PC-9 (cell line): ENCODE data around the gene SNRPD2. TPM values are rescaled to one million over a fixed set of nuclear protein-coding genes. Genes with fewer than 3 reads are reported as not detected.
A peak's percentile ranks its signal among the peaks of the same experiment; 100 is the strongest.

ENCODE experiments used
- BruUV-seq: library from RNA; stranded (reverse); fragments of 400-500 nt; replicated peaks from 2 replicates; lab custom pipeline; 2021; lab: Mats Ljungman, UMichigan
- CTCF ChIA-PET: fragments of 300-600 bp; sonication (Branson Sonifier 250); formaldehyde crosslinking; loops from one replicate; lab custom pipeline; 2022; ENCODE audit warnings: antibody characterized with exemption; lab: Charles Lee
- POLR2A ChIA-PET: fragments of 300-600 bp; sonication (Branson Sonifier 250); formaldehyde crosslinking; loops from one replicate; lab custom pipeline; 2022; ENCODE audit warnings: antibody characterized with exemption; ENCODE audit not compliant: unreplicated experiment; lab: Charles Lee
- DNase-seq, 2 experiments: peaks; one replicate each; pipeline versions ENCODE4 v3.0.0 to v3.0.0-alpha.2; 2015 to 2022; ENCODE audit warnings: mixed read lengths in 1 of 2
- H2AFZ ChIP-seq: fragments of 200-600 bp; sonication (generic); 2 replicates; pipeline ENCODE4 v1.8.1; 2017; ENCODE audit warnings: antibody characterized with exemption
- H3F3A ChIP-seq: fragments of 200-600 bp; sonication (generic); 2 replicates; pipeline ENCODE4 v1.8.1; 2017; ENCODE audit warnings: antibody characterized with exemption, mild to moderate bottlenecking, low read depth; ENCODE audit not compliant: insufficient read depth
- H3K27ac ChIP-seq: fragments of 200-600 bp; sonication (generic); 2 replicates; pipeline ENCODE4 v1.6.1; 2016; ENCODE audit warnings: mixed run types
- H3K27me3 ChIP-seq: fragments of 200-600 bp; sonication (generic); 2 replicates; pipeline ENCODE4 v1.6.1; 2016; ENCODE audit warnings: low read depth, mixed run types; ENCODE audit not compliant: insufficient read depth
- H3K36me3 ChIP-seq: fragments of 200-600 bp; sonication (generic); 2 replicates; pipeline ENCODE4 v1.6.1; 2016; ENCODE audit warnings: low read depth, mixed run types
- H3K4me1 ChIP-seq: fragments of 200-600 bp; sonication (generic); replicated peaks from 2 replicates; pipeline ENCODE4 v1.6.1; 2016; ENCODE audit warnings: mixed run types; ENCODE audit not compliant: insufficient read depth
- H3K4me2 ChIP-seq: fragments of 200-600 bp; sonication (generic); 2 replicates; pipeline ENCODE4 v1.6.1; 2017; ENCODE audit warnings: mixed run types
- H3K4me3 ChIP-seq: fragments of 200-600 bp; sonication (generic); 2 replicates; pipeline ENCODE4 v1.6.1; 2016; ENCODE audit warnings: mixed run types
- H3K79me2 ChIP-seq: fragments of 200-600 bp; sonication (generic); 2 replicates; pipeline ENCODE4 v1.6.1; 2017; ENCODE audit warnings: low read depth, mixed run types
- H3K9me2 ChIP-seq: fragments of 200-600 bp; sonication (generic); 2 replicates; pipeline ENCODE4 v1.8.1; 2017; ENCODE audit warnings: mild to moderate bottlenecking; ENCODE audit not compliant: insufficient read depth
- H3K9me3 ChIP-seq: fragments of 200-600 bp; sonication (generic); 2 replicates; pipeline ENCODE4 v1.8.1; 2016; ENCODE audit warnings: low read depth; ENCODE audit not compliant: insufficient read depth
- H4K20me1 ChIP-seq: fragments of 200-600 bp; sonication (generic); 2 replicates; pipeline ENCODE4 v1.8.1; 2017; ENCODE audit not compliant: insufficient read depth
- EZH2 ChIP-seq: fragments of 200-600 bp; sonication (generic); IDR thresholded peaks from 2 replicates; pipeline ENCODE4 v1.8.0; 2017; ENCODE audit warnings: antibody characterized with exemption, low read depth
- intact Hi-C: fragments of 100-400 bp; cut with micrococcal nuclease; formaldehyde crosslinking; loops from one replicate; pipeline ENCODE4 v1.10.0; 2022; ENCODE audit not compliant: unreplicated experiment
- total RNA-seq: library from RNA; stranded (reverse); gene quantifications from 2 replicates; pipeline ENCODE4 v1.2.3, GENCODE V29; 2021
- TF ChIP-seq, protein P1 (sequence below): fragments of 200-600 bp; sonication (generic); conservative IDR thresholded peaks from 2 replicates; pipeline ENCODE4 v1.6.1; 2017; ENCODE audit warnings: mixed run types, antibody characterized with exemption, mild to moderate bottlenecking, moderate library complexity

Gene SNRPD2
- total RNA-seq, 1 experiment from 2014 or later = 740 TPM

GRCh38 chr19:45733160-45733810, 41.5 kb upstream of the SNRPD2 start, which contains the start of gene MEIOSIN:
Gene MEIOSIN (plus strand): TSS chr19:45733439. CDS start chr19:45735377, 1,938 bp downstream.
- ChIA-PET POLR2A (no interaction called here), CTCF (interaction anchor here (0.6 kb wide), 1 partner anchor 56 kb away, joined by 3 read pairs; no protein-coding TSS in a partner anchor)
- Histone ChIP-seq H3K4me2 (no peak within 1 kb of the TSS), H2AFZ (no peak within 1 kb of the TSS), H3K27ac (no peak within 1 kb of the TSS), H3K27me3 (no peaks in the 10 kb centered on the region), H3K9me3 (no peaks in the 10 kb centered on the region), H3K9me2 (no peaks in the 10 kb centered on the region), H3K36me3 (no peaks in the 10 kb centered on the region), H3K4me1 (peaks cover 13% of the 10 kb centered on the region), H3K79me2 (peaks cover 24% of the 10 kb centered on the region), H4K20me1 (peaks cover 1% of the 10 kb centered on the region; the same call in 1 of the 2 replicates), H3K4me3 (no peak within 1 kb of the TSS), H3F3A (peaks cover 26% of the 10 kb centered on the region)
- DNase-seq = no peak
- no peak for TF ChIP-seq EZH2
- TF ChIP-seq, protein P1, sequence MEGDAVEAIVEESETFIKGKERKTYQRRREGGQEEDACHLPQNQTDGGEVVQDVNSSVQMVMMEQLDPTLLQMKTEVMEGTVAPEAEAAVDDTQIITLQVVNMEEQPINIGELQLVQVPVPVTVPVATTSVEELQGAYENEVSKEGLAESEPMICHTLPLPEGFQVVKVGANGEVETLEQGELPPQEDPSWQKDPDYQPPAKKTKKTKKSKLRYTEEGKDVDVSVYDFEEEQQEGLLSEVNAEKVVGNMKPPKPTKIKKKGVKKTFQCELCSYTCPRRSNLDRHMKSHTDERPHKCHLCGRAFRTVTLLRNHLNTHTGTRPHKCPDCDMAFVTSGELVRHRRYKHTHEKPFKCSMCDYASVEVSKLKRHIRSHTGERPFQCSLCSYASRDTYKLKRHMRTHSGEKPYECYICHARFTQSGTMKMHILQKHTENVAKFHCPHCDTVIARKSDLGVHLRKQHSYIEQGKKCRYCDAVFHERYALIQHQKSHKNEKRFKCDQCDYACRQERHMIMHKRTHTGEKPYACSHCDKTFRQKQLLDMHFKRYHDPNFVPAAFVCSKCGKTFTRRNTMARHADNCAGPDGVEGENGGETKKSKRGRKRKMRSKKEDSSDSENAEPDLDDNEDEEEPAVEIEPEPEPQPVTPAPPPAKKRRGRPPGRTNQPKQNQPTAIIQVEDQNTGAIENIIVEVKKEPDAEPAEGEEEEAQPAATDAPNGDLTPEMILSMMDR = no peak
- BruUV-seq = no TSS peak
- intact Hi-C loops = no loop called here

- Histone ChIP-seq H3K36me3 (peaks cover 4% of the 10 kb centered on the region; the same call in 1 of the 2 replicates), H3K4me3 (peak within 1 kb of the TSS; percentile 93), H3K4me1 (peaks cover 9% of the 10 kb centered on the region), H3K4me2 (peak within 1 kb of the TSS; percentile 95), H3K9me3 (no peaks in the 10 kb centered on the region), H3K9me2 (no peaks in the 10 kb centered on the region), H2AFZ (peak within 1 kb of the TSS; percentile 79), H4K20me1 (peaks cover 18% of the 10 kb centered on the region; the same call in 1 of the 2 replicates), H3K27ac (peak within 1 kb of the TSS; percentile 46), H3K27me3 (no peaks in the 10 kb centered on the region), H3F3A (peaks cover 22% of the 10 kb centered on the region; the same call in 1 of the 2 replicates), H3K79me2 (peaks cover 51% of the 10 kb centered on the region)
- BruUV-seq = no TSS peak
- peak; percentile 94 to 97 for DNase-seq
- TF ChIP-seq, protein P1 = no peak; the same call in 1 of the 2 replicates
- no peak for TF ChIP-seq EZH2
- ChIA-PET CTCF (interaction anchor here (0.6 to 1.2 kb wide), 4 partner anchors 39 to 155 kb away, joined by 3 to 12 read pairs (median 8); partner anchors contain the start of gene IRF2BP1), POLR2A (interaction anchor here (0.5 to 0.9 kb wide), 7 partner anchors 11 to 217 kb away, joined by 3 to 29 read pairs (median 4); partner anchors contain the start of gene SIX5)
- intact Hi-C loops = loop anchor here (2.0 kb wide), 1 partner anchor 38 kb away; the partner anchor contains the start of gene SIX5
Measured at GRCh38 chr19:45730368-45731288, 38.9 kb upstream of the SNRPD2 start, which contains the start of gene FBXO46. Gene FBXO46 (minus strand): TSS chr19:45730896. CDS start chr19:45713495, 17,401 bp downstream.
